Esophagus muscularis mucosa (tissue), 4 donors: ENCODE data around the gene CLEC16A. TPM values are rescaled to one million over a fixed set of nuclear protein-coding genes. Genes with fewer than 3 reads are reported as not detected.

Source experiments
- DNase-seq: peaks from one replicate; pipeline ENCODE4 v3.0.0-alpha.2; 2017; ENCODE audit errors: extremely low spot score
- H3K27ac ChIP-seq, 4 donors: fragments of 200-600 bp; sonication (generic); replicated peaks in 1 of 4; 1 replicate in 3 of 4; 2 replicates in 1 of 4; pipeline ENCODE4 v1.5.1; 2016 to 2019; ENCODE audit warnings: mild to moderate bottlenecking in 1 of 4
- H3K27me3 ChIP-seq, 4 donors: fragments of 200-600 bp; sonication (generic); one replicate each; pipeline versions ENCODE4 v1.5.1 to v1.6.0; 2016 to 2019
- H3K36me3 ChIP-seq, 4 donors: fragments of 200-600 bp; sonication (generic); one replicate each; pipeline ENCODE4 v1.5.1; 2016 to 2019
- H3K4me1 ChIP-seq, 4 donors: fragments of 200-600 bp; sonication (generic); one replicate each; pipeline ENCODE4 v1.5.1; 2016 to 2019
- H3K4me3 ChIP-seq, 4 donors: fragments of 200-600 bp; sonication (generic); 1 replicate in 2 of 4; 2 replicates in 2 of 4; pipeline ENCODE4 v1.5.1; 2016 to 2019; ENCODE audit warnings: mild to moderate bottlenecking in 4 of 4, moderate library complexity in 1 of 4
- H3K9me3 ChIP-seq, 4 donors: fragments of 200-600 bp; sonication (generic); 1 replicate in 3 of 4; 2 replicates in 1 of 4; pipeline ENCODE4 v1.5.1; 2016 to 2019
- EP300 ChIP-seq: sonication (generic); formaldehyde crosslinking; IDR thresholded peaks from one replicate; pipeline ENCODE4 v1.6.1; 2017; ENCODE audit warnings: antibody characterized with exemption
- POLR2A ChIP-seq: fragments of 450-650 bp; IDR thresholded peaks from one replicate; pipeline ENCODE4 v1.6.1; 2017; ENCODE audit warnings: antibody characterized with exemption, moderate library complexity, mild to moderate bottlenecking, low read depth
- POLR2AphosphoS5 ChIP-seq, 2 donors: sonication (generic); formaldehyde crosslinking; IDR thresholded peaks; one replicate each; pipeline ENCODE4 v1.6.1; 2017; ENCODE audit warnings: antibody characterized with exemption in 2 of 2
- whole genome bisulfite sequencing: methylation state at CpG from one replicate; pipeline ENCODE4 v1.1.5; 2018; 5-methylcytosine and 5-hydroxymethylcytosine counted together
- intact Hi-C: fragments of 100-400 bp; cut with DNase I; formaldehyde crosslinking; loops from one replicate; pipeline ENCODE4 v1.15.1; 2023
- total RNA-seq, 4 donors: library from RNA; depleted of rRNA; stranded (reverse); fragments of >200 nt; gene quantifications; one replicate each; pipeline versions ENCODE4 v1.1.0 to v1.2.1, GENCODE V29; 2016
- TF ChIP-seq, protein P1 (sequence below), 3 experiments: fragments of 200-600 bp in 2 of 3; fragments of 450-650 bp in 1 of 3; sonication (generic) in 2 of 3; IDR thresholded peaks; one replicate each; pipeline ENCODE4 v1.5.1; 2017 to 2019; ENCODE audit warnings: antibody characterized with exemption in 3 of 3, mild to moderate bottlenecking in 2 of 3, moderate library complexity in 1 of 3

Gene CLEC16A
- total RNA-seq, 4 donors from 2014 or later: 22.3 to 34.7 (median 29.2) TPM

DNA sequence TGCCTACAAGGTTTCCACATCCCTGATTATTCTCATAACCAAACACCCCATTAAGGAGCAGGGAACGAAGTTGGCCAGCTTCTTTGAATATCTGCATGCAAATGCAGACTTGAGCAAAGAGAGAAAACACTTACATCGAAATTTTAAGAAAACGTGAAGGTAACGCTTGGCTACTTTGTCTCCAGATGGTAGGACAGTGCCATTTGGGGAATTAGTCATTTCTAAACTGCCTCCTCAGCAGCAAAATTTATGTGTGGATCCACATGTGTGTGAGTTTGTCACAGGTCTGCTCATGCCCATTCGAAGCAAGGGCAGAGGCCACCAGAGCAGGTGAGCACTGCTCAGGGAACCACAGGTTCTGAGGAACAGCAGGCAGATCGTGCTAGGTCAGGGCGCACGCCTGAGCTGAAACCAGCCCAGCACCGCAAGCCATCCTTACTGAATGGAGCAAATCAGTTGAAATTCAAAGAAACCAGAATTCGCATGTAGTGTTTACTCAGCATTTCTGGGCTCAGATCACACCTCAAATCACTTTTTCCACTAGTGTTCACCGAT lies 231.5 kb downstream of the CLEC16A start:
- Histone ChIP-seq H3K27me3 (no peaks in the 10 kb centered on the region), H3K9me3 (no peaks in the 10 kb centered on the region), H3K4me1 (peaks cover 0 to 15% (median under 1%) of the 10 kb centered on the region in 4 donors), H3K27ac (no peak overlapping the region), H3K36me3 (peaks cover 6 to 56% (median 43%) of the 10 kb centered on the region in 4 donors), H3K4me3 (no peak overlapping the region)
- intact Hi-C loops: no loop called here
- no peak for DNase-seq
- WGBS: 96% methylated on average over 11 of the region's 11 CpGs
- TF ChIP-seq POLR2AphosphoS5 (IDR thresholded peaks at IDR 0.05) (no peak), EP300 (no peak), POLR2A (no peak)
- TF ChIP-seq, protein P1, sequence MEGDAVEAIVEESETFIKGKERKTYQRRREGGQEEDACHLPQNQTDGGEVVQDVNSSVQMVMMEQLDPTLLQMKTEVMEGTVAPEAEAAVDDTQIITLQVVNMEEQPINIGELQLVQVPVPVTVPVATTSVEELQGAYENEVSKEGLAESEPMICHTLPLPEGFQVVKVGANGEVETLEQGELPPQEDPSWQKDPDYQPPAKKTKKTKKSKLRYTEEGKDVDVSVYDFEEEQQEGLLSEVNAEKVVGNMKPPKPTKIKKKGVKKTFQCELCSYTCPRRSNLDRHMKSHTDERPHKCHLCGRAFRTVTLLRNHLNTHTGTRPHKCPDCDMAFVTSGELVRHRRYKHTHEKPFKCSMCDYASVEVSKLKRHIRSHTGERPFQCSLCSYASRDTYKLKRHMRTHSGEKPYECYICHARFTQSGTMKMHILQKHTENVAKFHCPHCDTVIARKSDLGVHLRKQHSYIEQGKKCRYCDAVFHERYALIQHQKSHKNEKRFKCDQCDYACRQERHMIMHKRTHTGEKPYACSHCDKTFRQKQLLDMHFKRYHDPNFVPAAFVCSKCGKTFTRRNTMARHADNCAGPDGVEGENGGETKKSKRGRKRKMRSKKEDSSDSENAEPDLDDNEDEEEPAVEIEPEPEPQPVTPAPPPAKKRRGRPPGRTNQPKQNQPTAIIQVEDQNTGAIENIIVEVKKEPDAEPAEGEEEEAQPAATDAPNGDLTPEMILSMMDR (IDR thresholded peaks at IDR 0.05): no peak

DNA sequence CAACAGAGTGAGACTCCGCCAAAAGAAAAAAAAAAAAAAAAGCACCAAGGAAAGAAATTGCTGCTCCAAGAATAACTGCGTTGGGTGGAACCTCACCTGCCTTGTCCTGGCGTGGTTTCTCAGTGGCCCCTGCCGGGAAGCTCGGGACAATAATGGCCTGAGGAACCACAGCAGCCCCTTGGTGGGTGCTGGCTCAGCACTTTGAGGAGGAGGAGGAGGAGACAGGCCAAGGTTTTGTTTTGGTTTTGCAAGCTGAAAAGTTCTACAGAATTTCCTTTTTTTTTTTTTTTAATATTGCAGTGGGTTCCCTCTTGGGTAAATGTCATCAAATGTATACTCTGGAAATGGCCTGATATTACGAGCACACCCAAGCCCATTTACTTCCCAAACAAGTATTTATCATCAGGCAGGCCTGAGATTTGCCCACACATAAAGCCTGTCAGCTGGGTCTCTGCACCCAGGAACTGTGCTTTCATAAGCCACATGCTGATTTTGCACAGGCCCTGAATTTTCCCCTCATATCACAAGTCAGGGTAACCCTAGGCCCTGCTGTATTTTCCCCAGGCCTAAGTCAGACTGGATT lies 233.3 kb downstream of the CLEC16A start:
- Histone ChIP-seq H3K9me3 (no peaks in the 10 kb centered on the region), H3K4me1 (peaks cover 0 to 30% (median 15%) of the 10 kb centered on the region in 4 donors), H3K36me3 (peaks cover 6 to 46% (median 42%) of the 10 kb centered on the region in 4 donors), H3K4me3 (no peak overlapping the region), H3K27ac (no peak overlapping the region), H3K27me3 (no peaks in the 10 kb centered on the region)
- DNase-seq: no peak
- intact Hi-C loops: no loop called here
- no peak for TF ChIP-seq POLR2AphosphoS5 (IDR thresholded peaks at IDR 0.05)
- no peak for TF ChIP-seq POLR2A
- TF ChIP-seq EP300: no peak
- TF ChIP-seq, protein P1 (IDR thresholded peaks at IDR 0.05): no peak
- 95% methylated on average over 6 of the region's 6 CpGs for WGBS

DNA sequence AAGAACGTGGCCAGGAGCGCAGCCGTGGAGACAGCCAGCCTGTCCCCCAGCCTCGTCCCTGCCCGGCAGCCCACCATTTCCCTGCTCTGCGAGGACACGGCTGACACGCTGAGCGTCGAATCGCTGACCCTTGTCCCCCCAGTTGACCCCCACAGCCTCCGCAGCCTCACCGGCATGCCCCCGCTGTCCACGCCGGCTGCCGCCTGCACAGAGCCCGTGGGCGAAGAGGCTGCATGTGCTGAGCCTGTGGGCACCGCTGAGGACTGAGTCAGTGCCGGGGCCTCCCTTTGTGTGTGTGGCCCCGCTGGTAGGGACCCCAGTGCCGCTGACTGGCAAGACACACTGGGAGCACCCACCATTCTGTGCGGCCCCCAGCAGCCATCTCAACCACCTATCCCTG lies 234.1 kb downstream of the CLEC16A start:
- Histone ChIP-seq H3K4me3 (no peak overlapping the region), H3K36me3 (peaks cover 6 to 43% (median 34%) of the 10 kb centered on the region in 4 donors), H3K9me3 (no peaks in the 10 kb centered on the region), H3K27ac (no peak overlapping the region), H3K4me1 (peaks cover 0 to 30% (median 15%) of the 10 kb centered on the region in 4 donors), H3K27me3 (no peaks in the 10 kb centered on the region)
- no peak for DNase-seq
- WGBS: 95% methylated on average over 21 of the region's 24 CpGs
- intact Hi-C loops: no loop called here
- TF ChIP-seq EP300: no peak
- no peak for TF ChIP-seq POLR2A
- TF ChIP-seq POLR2AphosphoS5 (IDR thresholded peaks at IDR 0.05): no peak
- TF ChIP-seq, protein P1 (IDR thresholded peaks at IDR 0.05): no peak

DNA sequence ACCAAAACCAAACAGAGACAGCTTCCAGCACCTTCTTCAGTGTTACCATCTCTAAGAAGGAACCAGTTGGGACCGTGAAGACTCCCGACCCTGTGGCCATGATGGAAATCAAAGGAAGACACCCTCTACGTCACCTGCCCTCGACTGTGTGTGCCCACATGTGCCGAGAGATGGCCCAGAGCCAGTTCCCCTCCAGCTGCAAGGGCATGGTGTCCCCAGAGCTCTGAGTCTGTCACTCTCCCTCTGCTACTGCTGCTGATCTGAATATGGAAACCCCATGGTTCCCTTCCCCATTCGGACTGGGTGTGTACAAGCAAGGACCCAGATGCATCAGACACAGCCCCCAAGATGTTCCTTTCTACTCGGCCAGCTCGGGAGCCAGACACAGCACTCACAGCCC lies 235.2 kb downstream of the CLEC16A start:
- peaks cover 0 to 30% (median 15%) of the 10 kb centered on the region in 4 donors for H3K4me1 ChIP-seq
- no peak overlapping the region for H3K4me3 ChIP-seq
- H3K27ac ChIP-seq: no peak overlapping the region
- H3K27me3 ChIP-seq: no peaks in the 10 kb centered on the region
- no peak for DNase-seq
- 84% methylated on average over 8 of the region's 8 CpGs for WGBS
- H3K36me3 ChIP-seq: peaks cover 6 to 32% (median 23%) of the 10 kb centered on the region in 4 donors
- intact Hi-C loops: no loop called here
- H3K9me3 ChIP-seq: no peaks in the 10 kb centered on the region
- TF ChIP-seq POLR2A (no peak), POLR2AphosphoS5 (IDR thresholded peaks at IDR 0.05) (no peak), EP300 (no peak)

DNA sequence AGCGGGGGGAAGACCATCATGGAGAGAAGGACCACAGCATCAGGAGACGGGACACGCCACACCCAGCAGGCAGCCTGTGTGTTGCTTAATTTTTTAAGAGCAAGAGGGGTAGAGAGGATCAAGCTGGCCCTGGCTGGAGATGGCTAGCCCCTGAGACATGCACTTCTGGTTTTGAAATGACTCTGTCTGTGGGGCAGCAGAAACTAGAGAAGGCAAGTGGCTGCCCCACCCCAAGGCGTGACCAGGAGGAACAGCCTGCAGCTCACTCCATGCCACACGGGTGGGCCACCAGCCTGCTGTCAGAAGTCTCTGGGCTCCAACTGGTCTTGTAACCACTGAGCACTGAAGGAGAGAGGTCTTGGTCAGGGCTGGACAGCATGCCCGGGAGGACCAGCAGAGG lies 236.1 kb downstream of the CLEC16A start:
- intact Hi-C loops: no loop called here
- Histone ChIP-seq H3K27ac (no peak overlapping the region), H3K4me3 (no peak overlapping the region), H3K36me3 (peaks cover 6 to 28% (median 22%) of the 10 kb centered on the region in 4 donors), H3K27me3 (no peaks in the 10 kb centered on the region), H3K9me3 (no peaks in the 10 kb centered on the region), H3K4me1 (peaks cover 0 to 30% (median 15%) of the 10 kb centered on the region in 4 donors)
- DNase-seq: no peak
- TF ChIP-seq POLR2A (no peak), EP300 (no peak), POLR2AphosphoS5 (IDR thresholded peaks at IDR 0.05) (no peak)
- 91% methylated on average over 6 of the region's 6 CpGs for WGBS
